ENCODE measurements around the gene HAT1. TPM values are rescaled to one million over a fixed set of nuclear protein-coding genes. Genes with fewer than 3 reads are reported as not detected.
A peak's percentile ranks its signal among the peaks of the same experiment; 100 is the strongest.
"Not testable (repeated sequence)": the region's sequence is repeated elsewhere in the genome, so short reads cannot be mapped to it uniquely, and the experiment has no call there.

The HAT1 gene
- total RNA-seq, 1 experiment from 2014 or later: 60.4 TPM

DNA sequence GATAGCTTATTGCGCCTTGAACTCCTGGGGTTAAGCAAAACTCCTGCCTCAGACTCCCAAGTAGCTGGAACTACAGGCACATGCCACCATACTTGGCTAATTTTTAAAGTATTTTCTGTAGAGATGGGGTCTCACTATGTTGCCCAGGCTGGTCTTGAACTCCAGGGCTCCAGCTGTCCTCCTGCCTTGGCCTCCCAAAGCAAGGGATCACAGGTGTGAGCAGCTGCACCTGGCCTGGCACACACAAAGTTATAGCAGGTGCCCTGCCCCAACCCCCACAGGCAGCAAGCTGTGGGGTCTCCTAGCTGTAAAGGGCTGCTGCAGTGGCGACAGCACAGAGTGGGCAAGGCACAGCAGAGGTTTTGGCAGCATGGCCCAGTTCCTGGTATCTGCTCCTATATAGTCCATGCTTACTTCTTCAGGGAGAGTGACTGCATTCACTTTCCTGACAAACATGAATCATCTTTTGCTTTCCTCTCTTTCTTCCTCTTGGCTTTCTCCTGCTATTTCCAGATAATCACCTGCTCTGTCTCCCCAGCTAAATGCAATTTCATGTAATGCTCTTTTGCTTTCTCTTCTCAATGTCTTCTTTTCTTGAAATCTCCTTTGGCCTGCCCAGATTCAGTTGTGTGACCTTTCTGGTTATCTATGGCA, 50.2 kb downstream of the HAT1 start:
- no peak overlapping the region for H3K4me3 ChIP-seq (ENCODE audit: insufficient read depth, low read depth, low read length)

DNA sequence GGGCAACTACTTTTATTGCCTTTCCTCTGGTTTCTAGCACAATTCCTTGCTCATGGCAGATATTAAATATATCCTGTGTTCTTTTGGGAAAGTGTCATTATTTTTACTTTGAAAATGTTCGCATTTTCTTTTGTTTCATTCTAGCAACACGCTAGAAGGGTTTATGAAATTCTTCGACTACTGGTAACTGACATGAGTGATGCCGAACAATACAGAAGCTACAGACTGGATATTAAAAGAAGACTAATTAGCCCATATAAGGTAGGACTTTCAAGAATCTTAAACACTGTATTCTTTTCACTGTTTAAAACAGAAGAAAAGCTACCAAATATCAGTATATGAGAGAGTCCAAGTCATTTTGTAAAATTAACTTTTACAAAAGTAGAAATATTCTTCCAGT, 56.8 kb downstream of the HAT1 start:
- H3K27me3 ChIP-seq (ENCODE audit: control insufficient read depth, insufficient read depth, low read length): no peaks in the 10 kb centered on the region
- peaks cover 1% of the 10 kb centered on the region; the same call in 1 of the 2 replicates for H3K36me3 ChIP-seq (replicated peaks; ENCODE audit: control insufficient read depth, insufficient read depth, low read length)
- no peak overlapping the region for H3K4me3 ChIP-seq (ENCODE audit: insufficient read depth, low read depth, low read length)
- DNase-seq: no peak

More for the DNA sequence above, 50.2 kb downstream of the HAT1 start:
- no peak for DNase-seq
- peaks cover 2% of the 10 kb centered on the region for H3K36me3 ChIP-seq (replicated peaks; ENCODE audit: control insufficient read depth, insufficient read depth, low read length)
- no peaks in the 10 kb centered on the region for H3K27me3 ChIP-seq (ENCODE audit: control insufficient read depth, insufficient read depth, low read length)

DNA sequence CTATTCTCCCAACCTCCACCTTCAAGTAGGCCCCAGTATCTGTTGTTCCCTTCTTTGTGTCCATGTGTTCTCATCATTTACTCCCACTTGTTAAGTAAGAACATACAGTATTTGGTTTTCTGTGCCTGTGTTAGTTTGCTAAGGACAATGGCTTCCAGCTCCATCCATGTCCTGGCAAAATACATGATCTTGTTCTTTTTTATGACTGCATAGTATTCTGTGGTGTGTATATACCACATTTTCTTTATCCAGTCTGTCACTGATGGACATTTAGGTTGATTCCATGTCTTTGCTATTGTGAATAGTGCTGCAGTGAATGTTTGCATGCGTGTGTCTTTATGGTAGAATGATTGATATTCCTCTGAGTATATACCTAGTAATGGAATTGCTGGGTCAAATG, 61.7 kb downstream of the HAT1 start:
- not testable (repeated sequence) for H3K4me3 ChIP-seq (ENCODE audit: insufficient read depth, low read depth, low read length); H3K36me3 ChIP-seq (replicated peaks; ENCODE audit: control insufficient read depth, insufficient read depth, low read length); DNase-seq; H3K27me3 ChIP-seq (ENCODE audit: control insufficient read depth, insufficient read depth, low read length)

GRCh38 chr2:171985076-171985475, 62.8 kb downstream of the HAT1 start:
- no peak for DNase-seq
- H3K4me3 ChIP-seq (ENCODE audit: insufficient read depth, low read depth, low read length): no peak overlapping the region
- no peaks in the 10 kb centered on the region for H3K36me3 ChIP-seq (replicated peaks; ENCODE audit: control insufficient read depth, insufficient read depth, low read length)
- no peaks in the 10 kb centered on the region for H3K27me3 ChIP-seq (ENCODE audit: control insufficient read depth, insufficient read depth, low read length)

DNA sequence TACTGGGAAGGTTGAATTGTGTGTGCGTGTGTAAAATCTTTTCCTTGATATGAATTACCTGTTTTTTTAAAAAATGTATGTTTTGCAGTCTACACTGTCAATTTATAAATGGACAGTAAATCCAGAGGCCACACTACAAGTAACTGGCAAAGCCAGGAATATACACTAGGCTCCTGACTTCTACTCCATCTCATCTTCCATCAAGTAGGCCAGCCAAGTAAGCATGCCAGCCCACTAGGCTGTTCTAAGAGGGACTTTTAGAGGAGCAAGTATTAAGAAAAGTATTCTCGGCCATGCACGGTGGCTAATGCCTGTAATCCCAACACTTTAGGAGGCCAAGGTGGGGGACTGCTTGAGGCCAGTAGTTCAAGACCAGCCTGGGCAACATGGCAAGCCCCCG, 64.5 kb downstream of the HAT1 start:
- H3K4me3 ChIP-seq (ENCODE audit: insufficient read depth, low read depth, low read length): no peak overlapping the region
- H3K27me3 ChIP-seq (ENCODE audit: control insufficient read depth, insufficient read depth, low read length): no peaks in the 10 kb centered on the region
- no peak for DNase-seq
- no peaks in the 10 kb centered on the region for H3K36me3 ChIP-seq (replicated peaks; ENCODE audit: control insufficient read depth, insufficient read depth, low read length)

DNA sequence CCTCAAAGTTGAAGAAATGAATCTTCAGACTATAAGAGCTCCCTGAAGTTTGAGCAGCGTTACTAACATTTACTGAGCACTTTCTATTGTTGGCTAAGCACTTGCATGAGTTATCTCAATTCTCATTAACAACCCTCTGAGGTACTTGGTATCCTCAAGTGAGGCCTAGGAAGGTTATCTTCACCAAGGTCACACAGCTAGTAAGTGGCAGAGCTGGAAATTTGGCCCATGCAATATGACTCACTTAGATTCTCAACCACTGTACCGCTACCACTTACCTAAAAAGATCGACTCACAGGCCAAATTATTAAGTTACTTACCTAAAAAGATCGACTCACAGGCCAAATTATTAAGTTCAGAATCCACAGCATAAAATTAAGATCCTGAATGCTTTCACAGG, 68.8 kb downstream of the HAT1 start:
- H3K4me3 ChIP-seq (ENCODE audit: insufficient read depth, low read depth, low read length): no peak overlapping the region
- H3K27me3 ChIP-seq (ENCODE audit: control insufficient read depth, insufficient read depth, low read length): no peaks in the 10 kb centered on the region
- DNase-seq: no peak
- H3K36me3 ChIP-seq (replicated peaks; ENCODE audit: control insufficient read depth, insufficient read depth, low read length): no peaks in the 10 kb centered on the region

- no peaks in the 10 kb centered on the region for H3K36me3 ChIP-seq (replicated peaks; ENCODE audit: control insufficient read depth, insufficient read depth, low read length)
- no peak overlapping the region for H3K4me3 ChIP-seq (ENCODE audit: insufficient read depth, low read depth, low read length)
- no peak for DNase-seq
- peaks cover 10% of the 10 kb centered on the region for H3K27me3 ChIP-seq (ENCODE audit: control insufficient read depth, insufficient read depth, low read length)
Observed at GRCh38 chr2:171995586-171995985, 73.3 kb downstream of the HAT1 start.

DNA sequence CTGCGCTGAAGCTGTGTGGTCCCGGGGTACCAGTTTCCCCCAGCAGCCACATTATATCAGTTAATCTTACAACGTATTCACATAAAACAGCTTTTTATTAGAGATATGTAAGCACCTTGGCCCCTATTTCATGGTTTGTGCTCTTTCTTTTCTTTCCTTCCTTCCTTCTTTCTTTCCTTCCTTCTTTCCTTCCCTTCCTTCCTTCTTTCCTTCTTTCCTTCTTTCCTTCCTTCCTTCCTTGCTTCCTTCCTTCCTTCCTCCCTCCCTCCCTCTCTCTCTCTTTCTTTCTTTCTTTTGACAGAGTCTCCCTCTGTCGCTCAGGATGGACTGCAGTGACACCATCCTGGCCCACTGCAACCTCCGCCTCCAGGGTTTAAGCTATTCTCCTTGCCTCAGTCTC, 73.8 kb downstream of the HAT1 start:
- no peak for DNase-seq
- no peaks in the 10 kb centered on the region for H3K36me3 ChIP-seq (replicated peaks; ENCODE audit: control insufficient read depth, insufficient read depth, low read length)
- no peak overlapping the region for H3K4me3 ChIP-seq (ENCODE audit: insufficient read depth, low read depth, low read length)
- peaks cover 10% of the 10 kb centered on the region for H3K27me3 ChIP-seq (ENCODE audit: control insufficient read depth, insufficient read depth, low read length)

DNA sequence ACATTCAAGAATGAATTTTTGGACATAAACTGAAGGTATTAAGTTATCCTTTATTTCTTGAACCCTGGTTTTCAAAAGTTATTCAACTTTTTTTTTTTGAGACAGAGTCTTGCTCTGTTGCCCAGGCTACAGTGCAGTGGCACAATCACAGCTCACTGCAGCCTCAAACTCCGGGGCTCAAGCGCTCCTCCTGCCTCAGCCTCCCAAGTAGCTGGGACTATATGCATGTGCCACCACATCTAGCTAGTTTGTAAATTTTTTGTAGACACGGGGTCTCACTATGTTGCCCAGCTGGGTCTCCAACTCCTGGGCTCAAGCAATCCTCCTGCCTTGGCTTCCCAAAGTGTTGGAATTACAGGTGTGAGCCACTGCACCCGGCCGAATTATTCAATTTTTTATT, 74.8 kb downstream of the HAT1 start:
- not testable (repeated sequence) for DNase-seq; H3K36me3 ChIP-seq (replicated peaks; ENCODE audit: control insufficient read depth, insufficient read depth, low read length); H3K4me3 ChIP-seq (ENCODE audit: insufficient read depth, low read depth, low read length)
- peaks cover 10% of the 10 kb centered on the region for H3K27me3 ChIP-seq (ENCODE audit: control insufficient read depth, insufficient read depth, low read length)

DNA sequence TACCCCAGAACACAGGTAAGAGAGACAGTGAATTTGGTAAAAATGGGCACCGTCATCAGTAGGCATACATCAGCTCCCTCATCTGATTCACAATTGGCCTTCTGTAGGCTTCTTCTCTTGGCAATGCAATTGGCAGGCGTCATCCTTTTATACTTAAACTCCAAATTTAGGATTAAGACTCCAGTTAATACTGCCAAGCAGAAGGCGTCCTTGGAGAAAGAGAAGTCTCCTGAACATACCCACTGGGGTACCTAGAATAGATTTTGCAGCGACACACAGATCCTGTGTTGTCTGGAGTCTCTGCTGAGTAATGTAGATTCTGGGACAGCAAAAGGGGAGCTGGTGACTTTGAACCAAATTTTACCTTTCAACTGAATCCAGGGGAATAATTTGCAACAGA, 76.9 kb downstream of the HAT1 start:
- no peak for DNase-seq
- no peaks in the 10 kb centered on the region for H3K36me3 ChIP-seq (replicated peaks; ENCODE audit: control insufficient read depth, insufficient read depth, low read length)
- H3K4me3 ChIP-seq (ENCODE audit: insufficient read depth, low read depth, low read length): peak overlapping the region; percentile 64
- H3K27me3 ChIP-seq (ENCODE audit: control insufficient read depth, insufficient read depth, low read length): peaks cover 10% of the 10 kb centered on the region

GRCh38 chr2:171999604-172000469, 77.6 kb downstream of the HAT1 start, which contains the start of gene METAP1D:
Gene METAP1D (plus strand): TSS chr2:171999953. CDS start chr2:171999970, 17 bp downstream.
- peaks cover 10% of the 10 kb centered on the region for H3K27me3 ChIP-seq (ENCODE audit: control insufficient read depth, insufficient read depth, low read length)
- peak within 1 kb of the TSS; percentile 64 for H3K4me3 ChIP-seq (ENCODE audit: insufficient read depth, low read depth, low read length)
- peak; percentile 98 for DNase-seq
- H3K36me3 ChIP-seq (replicated peaks; ENCODE audit: control insufficient read depth, insufficient read depth, low read length): no peaks in the 10 kb centered on the region

GRCh38 chr2:172000696-172001361, 78.6 kb downstream of the HAT1 start:
- DNase-seq: no peak
- Histone ChIP-seq H3K27me3 (ENCODE audit: control insufficient read depth, insufficient read depth, low read length) (peaks cover 10% of the 10 kb centered on the region), H3K36me3 (replicated peaks; ENCODE audit: control insufficient read depth, insufficient read depth, low read length) (no peaks in the 10 kb centered on the region), H3K4me3 (ENCODE audit: insufficient read depth, low read depth, low read length) (no peak overlapping the region)

- no peaks in the 10 kb centered on the region for H3K27me3 ChIP-seq (ENCODE audit: control insufficient read depth, insufficient read depth, low read length)
- no peak for DNase-seq
- H3K4me3 ChIP-seq (ENCODE audit: insufficient read depth, low read depth, low read length): no peak overlapping the region
- H3K36me3 ChIP-seq (replicated peaks; ENCODE audit: control insufficient read depth, insufficient read depth, low read length): no peaks in the 10 kb centered on the region
Observed at GRCh38 chr2:172007372-172007771, 85.1 kb downstream of the HAT1 start.

DNA sequence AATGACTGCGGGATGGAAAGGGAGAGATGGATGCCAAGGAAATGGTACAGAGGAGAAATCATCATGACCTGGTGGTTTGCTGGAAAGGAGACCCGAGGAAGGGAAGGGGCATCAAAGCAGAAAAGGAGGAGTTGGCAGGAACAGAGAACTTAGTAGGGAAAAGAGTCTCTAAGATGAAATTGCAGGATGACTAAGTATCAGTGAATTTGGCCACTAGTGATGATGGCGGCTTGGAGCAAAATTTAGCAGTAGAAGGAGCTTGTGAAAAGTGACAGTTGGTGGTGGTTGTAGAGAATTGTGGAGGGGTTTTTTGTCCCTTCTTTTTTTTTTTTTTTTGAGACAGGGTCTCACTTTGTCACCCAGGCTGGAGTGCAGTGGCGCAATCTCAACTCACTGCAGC, 87.6 kb downstream of the HAT1 start:
- no peaks in the 10 kb centered on the region for H3K36me3 ChIP-seq (replicated peaks; ENCODE audit: control insufficient read depth, insufficient read depth, low read length)
- H3K27me3 ChIP-seq (ENCODE audit: control insufficient read depth, insufficient read depth, low read length): no peaks in the 10 kb centered on the region
- no peak overlapping the region for H3K4me3 ChIP-seq (ENCODE audit: insufficient read depth, low read depth, low read length)
- DNase-seq: no peak
